ENCODE data around the gene SLC35A5. TPM values are rescaled to one million over a fixed set of nuclear protein-coding genes. Genes with fewer than 3 reads are reported as not detected.

The SLC35A5 gene
- total and polyA plus RNA-seq, 2 of the 13 experiments (the other 11 are each of a cell fraction or from before 2014, with no cell fraction given), result 15.5 to 26.5 TPM

DNA sequence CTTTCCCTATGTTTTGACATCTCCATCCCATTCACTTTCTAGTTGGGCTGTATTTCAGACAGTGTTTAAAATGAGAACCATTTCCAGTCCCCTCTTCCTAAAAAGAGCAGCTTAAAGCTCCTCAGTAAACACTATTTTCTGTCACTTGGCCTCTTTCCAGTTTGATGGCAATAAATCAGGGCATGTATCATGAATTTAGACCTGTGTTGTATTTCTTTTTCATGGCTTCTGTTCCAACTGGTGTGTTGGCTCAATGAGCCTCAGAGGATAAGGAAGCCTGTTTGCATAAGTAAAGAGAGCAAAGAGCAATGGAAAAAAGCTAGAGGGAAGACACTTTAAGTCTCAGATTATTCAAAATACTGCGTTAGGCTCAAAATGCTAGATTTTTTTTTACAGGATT is 71.9 kb downstream of the SLC35A5 start:
- in situ Hi-C loops (cut with HindIII; ENCODE audit: extremely low pct_ligation_motif_present, low pct_unique_long_range_greater_than_20kb), result no loop called here
- WGBS (ENCODE audit: low lambda C conversion rate), result 0% methylated on average over 1 of the region's 1 CpG
- Histone ChIP-seq H3K79me2 (ENCODE audit: insufficient read depth, low read length) (no peaks in the 10 kb centered on the region), H3K27ac (ENCODE audit: extremely low read length, insufficient read depth, low read length) (no peak overlapping the region), H3K4me1 (ENCODE audit: insufficient read depth, low read length) (no peaks in the 10 kb centered on the region), H2AFZ (ENCODE audit: low read length) (no peak overlapping the region), H3K27me3 (ENCODE audit: control insufficient read depth in 1 of 2, insufficient read depth in 2 of 2, low read length in 2 of 2) (peaks cover 0 to 7% of the 10 kb centered on the region in 2 experiments; a peak in 1 of 5 replicates), H3K9me3 (ENCODE audit: low read length) (no peaks in the 10 kb centered on the region), H4K20me1 (ENCODE audit: insufficient read depth, low read length) (no peaks in the 10 kb centered on the region), H3K36me3 (replicated peaks in 1 of 2; ENCODE audit: control insufficient read depth in 1 of 2, insufficient read depth in 2 of 2, low read length in 2 of 2) (no peaks in the 10 kb centered on the region), H3K4me3 (replicated peaks in 1 of 3; ENCODE audit: insufficient read depth in 1 of 3, low read depth in 2 of 3, low read length in 3 of 3) (no peak overlapping the region), H3K9ac (ENCODE audit: insufficient read depth, low read depth, low read length) (no peak overlapping the region), H3K4me2 (ENCODE audit: low read depth, low read length) (no peak overlapping the region)
- POLR2A ChIA-PET, result no interaction called here
- BruUV-seq (replicated peaks), result no TSS peak
- intact Hi-C loops (cut with micrococcal nuclease; ENCODE audit: unreplicated experiment), result no loop called here
- FAIRE-seq (no peak), DNase-seq (ENCODE audit: low spot score) (no peak), ATAC-seq (no peak)
- CTCF ChIA-PET (ENCODE audit: low intra/inter-chr PET ratio, low total read pairs), result no interaction called here
- TF ChIP-seq ZNF3 (CRISPR knock-in tag; IDR thresholded peaks at IDR 0.05) (no peak), STAT5B (CRISPR knock-in tag; IDR thresholded peaks at IDR 0.05) (no peak), TARDBP (CRISPR knock-in tag; IDR thresholded peaks at IDR 0.05) (no peak), ZNF567 (CRISPR knock-in tag; IDR thresholded peaks at IDR 0.05; ENCODE audit: borderline replicate concordance) (no peak), AHR (CRISPR knock-in tag; IDR thresholded peaks at IDR 0.05) (no peak), ZNF101 (CRISPR knock-in tag; IDR thresholded peaks at IDR 0.05; ENCODE audit: borderline replicate concordance, low read depth) (no peak), HOXD1 (CRISPR knock-in tag; IDR thresholded peaks at IDR 0.05) (no peak), ZNF569 (CRISPR knock-in tag; IDR thresholded peaks at IDR 0.05; ENCODE audit: borderline replicate concordance) (no peak), ZNF276 (CRISPR knock-in tag; IDR thresholded peaks at IDR 0.05; ENCODE audit: low read depth) (no peak), ZNF782 (CRISPR knock-in tag; IDR thresholded peaks at IDR 0.05; ENCODE audit: borderline replicate concordance) (no peak), POLR2A (IDR thresholded peaks at IDR 0.05; ENCODE audit: insufficient read depth in 1 of 2, low read depth in 2 of 2, low read length in 2 of 2) (no peak)
- TF ChIP-seq, protein P1, sequence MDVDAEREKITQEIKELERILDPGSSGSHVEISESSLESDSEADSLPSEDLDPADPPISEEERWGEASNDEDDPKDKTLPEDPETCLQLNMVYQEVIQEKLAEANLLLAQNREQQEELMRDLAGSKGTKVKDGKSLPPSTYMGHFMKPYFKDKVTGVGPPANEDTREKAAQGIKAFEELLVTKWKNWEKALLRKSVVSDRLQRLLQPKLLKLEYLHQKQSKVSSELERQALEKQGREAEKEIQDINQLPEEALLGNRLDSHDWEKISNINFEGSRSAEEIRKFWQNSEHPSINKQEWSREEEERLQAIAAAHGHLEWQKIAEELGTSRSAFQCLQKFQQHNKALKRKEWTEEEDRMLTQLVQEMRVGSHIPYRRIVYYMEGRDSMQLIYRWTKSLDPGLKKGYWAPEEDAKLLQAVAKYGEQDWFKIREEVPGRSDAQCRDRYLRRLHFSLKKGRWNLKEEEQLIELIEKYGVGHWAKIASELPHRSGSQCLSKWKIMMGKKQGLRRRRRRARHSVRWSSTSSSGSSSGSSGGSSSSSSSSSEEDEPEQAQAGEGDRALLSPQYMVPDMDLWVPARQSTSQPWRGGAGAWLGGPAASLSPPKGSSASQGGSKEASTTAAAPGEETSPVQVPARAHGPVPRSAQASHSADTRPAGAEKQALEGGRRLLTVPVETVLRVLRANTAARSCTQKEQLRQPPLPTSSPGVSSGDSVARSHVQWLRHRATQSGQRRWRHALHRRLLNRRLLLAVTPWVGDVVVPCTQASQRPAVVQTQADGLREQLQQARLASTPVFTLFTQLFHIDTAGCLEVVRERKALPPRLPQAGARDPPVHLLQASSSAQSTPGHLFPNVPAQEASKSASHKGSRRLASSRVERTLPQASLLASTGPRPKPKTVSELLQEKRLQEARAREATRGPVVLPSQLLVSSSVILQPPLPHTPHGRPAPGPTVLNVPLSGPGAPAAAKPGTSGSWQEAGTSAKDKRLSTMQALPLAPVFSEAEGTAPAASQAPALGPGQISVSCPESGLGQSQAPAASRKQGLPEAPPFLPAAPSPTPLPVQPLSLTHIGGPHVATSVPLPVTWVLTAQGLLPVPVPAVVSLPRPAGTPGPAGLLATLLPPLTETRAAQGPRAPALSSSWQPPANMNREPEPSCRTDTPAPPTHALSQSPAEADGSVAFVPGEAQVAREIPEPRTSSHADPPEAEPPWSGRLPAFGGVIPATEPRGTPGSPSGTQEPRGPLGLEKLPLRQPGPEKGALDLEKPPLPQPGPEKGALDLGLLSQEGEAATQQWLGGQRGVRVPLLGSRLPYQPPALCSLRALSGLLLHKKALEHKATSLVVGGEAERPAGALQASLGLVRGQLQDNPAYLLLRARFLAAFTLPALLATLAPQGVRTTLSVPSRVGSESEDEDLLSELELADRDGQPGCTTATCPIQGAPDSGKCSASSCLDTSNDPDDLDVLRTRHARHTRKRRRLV (CRISPR knock-in tag; IDR thresholded peaks at IDR 0.05), result no peak
- TF ChIP-seq, protein P2, sequence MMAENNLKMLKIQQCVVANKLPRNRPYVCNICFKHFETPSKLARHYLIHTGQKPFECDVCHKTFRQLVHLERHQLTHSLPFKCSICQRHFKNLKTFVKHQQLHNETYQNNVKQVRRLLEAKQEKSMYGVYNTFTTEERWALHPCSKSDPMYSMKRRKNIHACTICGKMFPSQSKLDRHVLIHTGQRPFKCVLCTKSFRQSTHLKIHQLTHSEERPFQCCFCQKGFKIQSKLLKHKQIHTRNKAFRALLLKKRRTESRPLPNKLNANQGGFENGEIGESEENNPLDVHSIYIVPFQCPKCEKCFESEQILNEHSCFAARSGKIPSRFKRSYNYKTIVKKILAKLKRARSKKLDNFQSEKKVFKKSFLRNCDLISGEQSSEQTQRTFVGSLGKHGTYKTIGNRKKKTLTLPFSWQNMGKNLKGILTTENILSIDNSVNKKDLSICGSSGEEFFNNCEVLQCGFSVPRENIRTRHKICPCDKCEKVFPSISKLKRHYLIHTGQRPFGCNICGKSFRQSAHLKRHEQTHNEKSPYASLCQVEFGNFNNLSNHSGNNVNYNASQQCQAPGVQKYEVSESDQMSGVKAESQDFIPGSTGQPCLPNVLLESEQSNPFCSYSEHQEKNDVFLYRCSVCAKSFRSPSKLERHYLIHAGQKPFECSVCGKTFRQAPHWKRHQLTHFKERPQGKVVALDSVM (CRISPR knock-in tag; IDR thresholded peaks at IDR 0.05), result no peak
- TF ChIP-seq, protein P3, sequence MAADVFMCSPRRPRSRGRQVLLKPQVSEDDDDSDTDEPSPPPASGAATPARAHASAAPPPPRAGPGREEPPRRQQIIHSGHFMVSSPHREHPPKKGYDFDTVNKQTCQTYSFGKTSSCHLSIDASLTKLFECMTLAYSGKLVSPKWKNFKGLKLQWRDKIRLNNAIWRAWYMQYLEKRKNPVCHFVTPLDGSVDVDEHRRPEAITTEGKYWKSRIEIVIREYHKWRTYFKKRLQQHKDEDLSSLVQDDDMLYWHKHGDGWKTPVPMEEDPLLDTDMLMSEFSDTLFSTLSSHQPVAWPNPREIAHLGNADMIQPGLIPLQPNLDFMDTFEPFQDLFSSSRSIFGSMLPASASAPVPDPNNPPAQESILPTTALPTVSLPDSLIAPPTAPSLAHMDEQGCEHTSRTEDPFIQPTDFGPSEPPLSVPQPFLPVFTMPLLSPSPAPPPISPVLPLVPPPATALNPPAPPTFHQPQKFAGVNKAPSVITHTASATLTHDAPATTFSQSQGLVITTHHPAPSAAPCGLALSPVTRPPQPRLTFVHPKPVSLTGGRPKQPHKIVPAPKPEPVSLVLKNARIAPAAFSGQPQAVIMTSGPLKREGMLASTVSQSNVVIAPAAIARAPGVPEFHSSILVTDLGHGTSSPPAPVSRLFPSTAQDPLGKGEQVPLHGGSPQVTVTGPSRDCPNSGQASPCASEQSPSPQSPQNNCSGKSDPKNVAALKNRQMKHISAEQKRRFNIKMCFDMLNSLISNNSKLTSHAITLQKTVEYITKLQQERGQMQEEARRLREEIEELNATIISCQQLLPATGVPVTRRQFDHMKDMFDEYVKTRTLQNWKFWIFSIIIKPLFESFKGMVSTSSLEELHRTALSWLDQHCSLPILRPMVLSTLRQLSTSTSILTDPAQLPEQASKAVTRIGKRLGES (CRISPR knock-in tag; IDR thresholded peaks at IDR 0.05; ENCODE audit: borderline replicate concordance), result no peak

Data from HepG2 (cell line).